Fibroblast of the aortic adventitia (primary cell): ENCODE results near the gene MOB3B. TPM values are rescaled to one million over a fixed set of nuclear protein-coding genes. Genes with fewer than 3 reads are reported as not detected.
A peak's percentile ranks its signal among the peaks of the same experiment; 100 is the strongest.

Source experiments
- DNase-seq: peaks from one replicate; pipeline ENCODE4 v3.0.0-alpha.2; 2010; ENCODE audit warnings: low read depth
- H3K4me3 ChIP-seq: 2 replicates; pipeline ENCODE4 v1.5.1; 2011; ENCODE audit warnings: low read depth, mild to moderate bottlenecking, control low read depth, low read length, moderate library complexity
- total RNA-seq: library from RNA; depleted of rRNA; stranded (reverse); fragments of >200 nt; gene quantifications from 2 replicates; pipeline ENCODE4 v1.2.3, GENCODE V29; 2012; ENCODE audit warnings: low replicate concordance
- TF ChIP-seq, protein P1 (sequence below): IDR thresholded peaks from 2 replicates; pipeline ENCODE4 v1.5.1; 2011; ENCODE audit warnings: mild to moderate bottlenecking, low read length, control low read depth, inconsistent platforms; ENCODE audit not compliant: insufficient read depth

MOB3B gene
- total RNA-seq, 1 donor, result under 0.01 TPM

DNA sequence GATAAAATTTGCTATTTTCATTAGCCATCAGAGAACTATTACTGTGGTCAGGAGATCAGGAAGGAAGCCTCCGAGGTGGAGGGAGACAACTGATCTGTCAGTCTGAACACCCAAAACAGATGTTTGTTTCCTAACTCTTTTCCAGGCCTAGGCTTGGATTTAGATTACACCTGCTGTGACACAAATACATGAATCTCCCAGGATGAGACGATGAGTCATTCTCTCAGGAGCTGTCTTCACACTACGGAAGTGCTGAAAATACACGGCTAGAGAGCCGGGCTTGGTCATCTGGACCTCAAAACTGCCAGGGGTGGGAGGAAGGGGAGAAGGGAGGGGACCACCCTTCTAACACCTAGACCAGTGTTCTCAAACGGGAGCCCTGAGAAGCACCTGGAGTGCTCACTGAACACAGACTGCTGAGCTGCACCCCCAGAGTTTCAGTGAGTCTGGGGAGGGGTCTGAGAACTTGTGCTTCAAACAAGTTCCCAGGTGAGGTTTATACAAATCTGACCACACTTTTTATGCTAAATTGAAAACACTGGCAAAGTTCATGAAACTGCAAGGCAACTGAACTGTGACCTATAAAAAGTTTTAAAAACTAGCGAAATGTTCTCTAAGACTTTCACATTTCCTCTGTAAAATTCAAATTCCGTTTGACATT lies 152.3 kb downstream of the MOB3B start:
- H3K4me3 ChIP-seq, result no peak overlapping the region
- TF ChIP-seq, protein P1, sequence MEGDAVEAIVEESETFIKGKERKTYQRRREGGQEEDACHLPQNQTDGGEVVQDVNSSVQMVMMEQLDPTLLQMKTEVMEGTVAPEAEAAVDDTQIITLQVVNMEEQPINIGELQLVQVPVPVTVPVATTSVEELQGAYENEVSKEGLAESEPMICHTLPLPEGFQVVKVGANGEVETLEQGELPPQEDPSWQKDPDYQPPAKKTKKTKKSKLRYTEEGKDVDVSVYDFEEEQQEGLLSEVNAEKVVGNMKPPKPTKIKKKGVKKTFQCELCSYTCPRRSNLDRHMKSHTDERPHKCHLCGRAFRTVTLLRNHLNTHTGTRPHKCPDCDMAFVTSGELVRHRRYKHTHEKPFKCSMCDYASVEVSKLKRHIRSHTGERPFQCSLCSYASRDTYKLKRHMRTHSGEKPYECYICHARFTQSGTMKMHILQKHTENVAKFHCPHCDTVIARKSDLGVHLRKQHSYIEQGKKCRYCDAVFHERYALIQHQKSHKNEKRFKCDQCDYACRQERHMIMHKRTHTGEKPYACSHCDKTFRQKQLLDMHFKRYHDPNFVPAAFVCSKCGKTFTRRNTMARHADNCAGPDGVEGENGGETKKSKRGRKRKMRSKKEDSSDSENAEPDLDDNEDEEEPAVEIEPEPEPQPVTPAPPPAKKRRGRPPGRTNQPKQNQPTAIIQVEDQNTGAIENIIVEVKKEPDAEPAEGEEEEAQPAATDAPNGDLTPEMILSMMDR, result no peak
- DNase-seq, result no peak

- H3K4me3 ChIP-seq, result no peak overlapping the region
- TF ChIP-seq, protein P1, result no peak
- DNase-seq, result no peak
Observed at GRCh38 chr9:27373851-27374250, 155.8 kb downstream of the MOB3B start.

DNA sequence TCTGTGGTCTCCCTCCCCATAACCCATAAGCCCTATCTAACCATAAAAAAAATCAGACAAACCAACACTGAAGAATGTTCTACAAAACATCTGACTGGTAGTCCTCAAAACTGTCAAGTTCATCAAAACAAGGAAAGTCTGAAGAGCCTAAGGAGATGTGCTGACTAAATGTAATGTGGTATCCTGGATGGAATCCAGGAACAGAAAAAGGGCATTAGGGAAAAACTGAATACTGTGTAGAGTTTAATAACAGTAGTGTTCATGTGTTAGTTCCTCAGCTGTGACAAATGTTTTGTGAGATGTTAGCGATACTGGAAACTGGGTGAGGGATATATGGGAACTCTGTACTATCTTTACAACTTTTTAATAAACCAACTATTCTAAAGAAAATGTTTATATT lies 157.0 kb downstream of the MOB3B start:
- no peak overlapping the region for H3K4me3 ChIP-seq
- TF ChIP-seq, protein P1, result no peak
- DNase-seq, result no peak

GRCh38 chr9:27371382-27371781 lies 158.2 kb downstream of the MOB3B start:
- TF ChIP-seq, protein P1, result no peak
- no peak overlapping the region for H3K4me3 ChIP-seq
- no peak for DNase-seq

DNA sequence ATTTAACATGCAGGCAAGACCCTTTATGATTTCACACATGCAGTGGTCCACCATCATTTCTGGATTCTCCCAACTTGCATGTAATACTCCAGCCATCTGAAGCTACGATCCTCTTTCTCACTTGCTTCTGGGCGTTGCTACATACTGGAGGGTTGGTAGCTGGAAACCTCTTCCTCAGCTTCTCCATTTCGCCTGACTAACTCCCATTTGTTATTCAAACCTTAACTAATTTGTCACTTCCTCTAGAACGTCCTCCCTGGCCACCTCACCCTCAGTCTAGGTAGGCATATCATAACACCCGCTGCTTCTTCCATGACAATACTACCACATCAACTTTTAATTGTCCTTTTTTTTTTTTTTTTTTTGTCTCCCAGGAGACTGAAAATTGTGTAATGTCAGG lies 160.0 kb downstream of the MOB3B start:
- TF ChIP-seq, protein P1, result no peak
- no peak for DNase-seq
- no peak overlapping the region for H3K4me3 ChIP-seq

GRCh38 chr9:27368316-27368985 lies 161.2 kb downstream of the MOB3B start:
- DNase-seq, result peak; percentile 28
- H3K4me3 ChIP-seq, result no peak overlapping the region
- TF ChIP-seq, protein P1, result no peak

GRCh38 chr9:27367921-27368315 lies 161.7 kb downstream of the MOB3B start:
- DNase-seq, result no peak
- TF ChIP-seq, protein P1, result no peak

More at GRCh38 chr9:27367921-27368315, 161.7 kb downstream of the MOB3B start:
- no peak overlapping the region for H3K4me3 ChIP-seq
